SK-MEL-5 (cell line): ENCODE measurements around the gene ZNF532. TPM values are rescaled to one million over a fixed set of nuclear protein-coding genes. Genes with fewer than 3 reads are reported as not detected.
"Not testable (repeated sequence)": the region's sequence is repeated elsewhere in the genome, so short reads cannot be mapped to it uniquely, and the experiment has no call there.

Experiments used
- DNase-seq: peaks from one replicate; pipeline ENCODE4 v3.0.0-alpha.2; 2016; ENCODE audit warnings: low read depth, low spot score
- in situ Hi-C: cut with HindIII; loops from 2 replicates; pipeline ENCODE4 v1.10.0; 2016; ENCODE audit warnings: low sequenced_read_pairs, high pct_unique_total_duplicates, low pct_unique_long_range_greater_than_20kb
- total RNA-seq: library from RNA; depleted of rRNA; stranded (reverse); fragments of >200 nt; shearing (Covaris generic); gene quantifications from 2 replicates; pipeline ENCODE4 v1.2.3, GENCODE V29; 2014

The ZNF532 gene
- total RNA-seq, 1 experiment from 2014 or later: 7.3 TPM

- in situ Hi-C loops: no loop called here
- DNase-seq: no peak
Observed at GRCh38 chr18:58845928-58846724, 18.6 kb upstream of the ZNF532 start.

DNA sequence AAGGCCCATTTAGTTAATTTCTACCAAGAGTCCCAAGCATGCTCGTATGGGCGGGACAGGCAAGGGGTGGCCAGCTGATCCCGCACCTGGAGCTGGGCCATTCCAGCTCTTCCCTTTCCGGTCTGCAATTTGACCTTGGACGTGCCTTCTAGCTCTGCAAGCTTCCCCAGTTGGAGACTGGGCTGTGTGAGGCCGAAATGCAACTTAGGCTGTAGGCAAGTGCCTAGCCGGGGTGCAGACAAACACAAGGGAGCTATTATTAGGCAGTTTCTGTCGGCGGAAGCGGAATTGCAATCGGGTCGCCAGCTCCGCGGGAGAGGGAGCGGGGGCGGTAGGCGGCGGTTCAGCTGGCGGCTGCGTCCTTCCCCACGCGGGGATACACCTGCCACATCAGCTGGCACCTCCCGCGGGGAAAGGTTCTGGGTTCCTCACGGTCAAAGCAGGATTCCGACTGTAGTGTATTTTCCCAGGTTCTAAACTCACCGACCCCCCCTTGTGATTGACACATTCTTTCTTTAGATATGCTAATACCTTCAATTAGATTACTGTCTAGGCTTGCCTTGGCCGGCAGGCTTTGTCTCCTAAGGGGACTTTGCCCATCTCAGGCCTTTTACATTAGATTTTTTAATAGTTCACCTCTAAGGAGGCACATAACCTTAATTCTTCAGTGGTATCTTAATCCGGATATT is 17.1 kb upstream of the ZNF532 start:
- in situ Hi-C loops: no loop called here
- no peak for DNase-seq

- in situ Hi-C loops: no loop called here
- no peak for DNase-seq
Observed at GRCh38 chr18:58848685-58849084, 16.0 kb upstream of the ZNF532 start.

- DNase-seq: no peak
- in situ Hi-C loops: no loop called here
Observed at GRCh38 chr18:58850786-58851469, 13.7 kb upstream of the ZNF532 start.

- in situ Hi-C loops: no loop called here
- DNase-seq: no peak
Observed at GRCh38 chr18:58851856-58852255, 12.8 kb upstream of the ZNF532 start.

GRCh38 chr18:58852629-58853028 is 12.0 kb upstream of the ZNF532 start:
- no peak for DNase-seq
- in situ Hi-C loops: no loop called here

DNA sequence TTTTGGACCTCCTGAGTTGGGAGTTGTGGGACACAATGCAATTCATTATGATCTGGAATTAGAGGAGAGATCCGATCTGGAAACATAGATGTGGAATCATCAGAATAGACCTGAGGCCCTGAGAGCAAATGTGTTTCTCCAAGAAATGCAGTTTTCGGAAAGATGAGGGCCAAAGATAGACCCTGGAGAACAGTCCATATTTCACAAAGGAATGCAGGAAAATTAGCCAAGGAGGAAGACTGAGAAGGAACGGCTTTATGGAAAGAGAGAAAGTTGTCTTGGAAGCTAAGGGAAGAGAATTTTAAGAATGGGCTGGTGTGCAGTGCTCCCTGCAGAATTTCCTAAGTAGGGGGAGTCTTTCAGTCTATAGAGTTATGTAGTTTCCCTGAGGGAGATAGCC is 11.1 kb upstream of the ZNF532 start:
- DNase-seq: no peak

GRCh38 chr18:58855521-58855920 is 9.2 kb upstream of the ZNF532 start:
- DNase-seq, in situ Hi-C loops: not testable (repeated sequence)

More for the DNA sequence above, 11.1 kb upstream of the ZNF532 start:
- in situ Hi-C loops: no loop called here

DNA sequence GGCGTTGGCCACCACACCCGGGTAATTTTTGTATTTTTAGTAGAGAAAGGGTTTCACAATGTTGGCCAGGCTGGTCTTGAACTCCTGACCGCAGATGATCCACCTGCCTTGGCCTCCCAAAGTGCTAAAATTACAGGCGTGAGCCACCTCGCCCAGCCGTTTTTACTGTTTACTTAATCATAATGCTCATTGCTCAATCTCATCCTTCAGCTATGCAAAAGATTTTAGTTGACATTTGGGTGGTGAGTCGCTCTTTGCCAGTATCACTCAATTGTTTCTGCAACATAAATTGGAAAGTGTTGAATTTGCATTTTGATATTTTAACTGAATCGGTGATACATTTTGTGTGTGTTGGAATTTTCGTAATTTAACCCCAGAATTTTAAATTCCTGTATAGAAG is 7.8 kb upstream of the ZNF532 start:
- DNase-seq: no peak
- in situ Hi-C loops: no loop called here

GRCh38 chr18:58858591-58859468 is 5.8 kb upstream of the ZNF532 start:
- DNase-seq: no peak
- in situ Hi-C loops: no loop called here

DNA sequence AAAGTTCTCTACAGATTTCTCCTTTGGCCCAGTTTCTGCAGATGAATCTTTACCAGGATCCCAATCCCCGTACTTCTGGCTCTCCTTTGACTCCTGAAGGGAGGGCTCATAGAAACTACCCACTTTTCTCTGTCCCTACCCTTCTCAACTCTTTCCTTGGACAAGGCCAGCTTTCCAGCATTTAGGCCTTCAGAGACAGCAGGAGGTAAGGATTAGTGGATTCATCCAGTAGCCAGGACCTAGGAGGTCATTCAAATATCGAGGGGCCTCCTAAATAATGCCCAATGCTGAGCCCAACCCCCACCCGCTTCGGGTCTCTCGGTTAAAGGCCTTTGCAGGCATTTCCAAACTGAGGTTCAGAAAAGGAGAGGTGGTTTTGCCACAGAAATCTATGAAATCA is 4.8 kb upstream of the ZNF532 start:
- in situ Hi-C loops: no loop called here
- no peak for DNase-seq

DNA sequence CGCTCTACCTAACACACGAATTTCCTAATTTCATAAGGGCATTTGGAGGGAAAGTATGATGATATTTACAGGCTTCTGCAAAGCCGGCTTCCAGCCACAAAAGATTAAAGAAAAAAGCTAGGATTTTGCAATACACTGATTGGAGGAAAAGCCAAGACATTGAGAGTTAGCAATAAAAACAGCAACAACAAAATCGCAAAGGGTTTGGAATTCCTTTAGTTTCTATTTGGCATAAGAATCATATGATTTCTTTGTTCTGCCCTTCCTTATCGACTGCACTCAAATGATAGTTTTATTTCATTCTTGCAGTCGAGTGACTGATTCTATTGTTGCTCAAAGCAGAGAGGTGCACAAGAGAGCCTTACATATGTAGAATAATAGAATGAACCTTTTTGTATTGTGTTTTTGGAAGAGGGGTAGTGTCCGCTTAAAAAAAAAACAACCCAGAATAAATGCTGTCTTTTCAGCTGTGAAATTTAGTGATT is 3.9 kb upstream of the ZNF532 start:
- peak; percentile 39 for DNase-seq
- in situ Hi-C loops: no loop called here

DNA sequence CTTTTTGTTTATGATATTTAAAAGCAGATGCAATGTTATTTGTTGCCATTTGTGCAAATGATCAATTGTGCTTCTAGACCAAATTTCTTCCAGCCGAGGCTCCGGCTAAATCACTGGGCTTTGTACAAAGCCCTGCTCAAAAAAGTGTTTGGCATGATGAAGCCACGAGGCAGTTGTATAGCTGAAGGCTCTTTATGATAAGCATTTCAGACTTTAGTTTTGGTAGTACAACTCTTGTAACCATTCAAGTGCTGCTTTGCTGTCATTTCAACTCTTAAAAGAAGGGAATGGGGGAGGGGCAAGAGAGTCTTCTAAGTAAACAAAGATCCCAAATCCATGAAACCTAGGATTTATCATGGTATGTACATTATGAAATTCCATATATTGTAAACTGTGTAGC is 3.3 kb upstream of the ZNF532 start:
- no peak for DNase-seq
- in situ Hi-C loops: no loop called here

- in situ Hi-C loops: no loop called here
- DNase-seq: no peak
Observed at GRCh38 chr18:58861861-58862301, 2.8 kb upstream of the ZNF532 start.

DNA sequence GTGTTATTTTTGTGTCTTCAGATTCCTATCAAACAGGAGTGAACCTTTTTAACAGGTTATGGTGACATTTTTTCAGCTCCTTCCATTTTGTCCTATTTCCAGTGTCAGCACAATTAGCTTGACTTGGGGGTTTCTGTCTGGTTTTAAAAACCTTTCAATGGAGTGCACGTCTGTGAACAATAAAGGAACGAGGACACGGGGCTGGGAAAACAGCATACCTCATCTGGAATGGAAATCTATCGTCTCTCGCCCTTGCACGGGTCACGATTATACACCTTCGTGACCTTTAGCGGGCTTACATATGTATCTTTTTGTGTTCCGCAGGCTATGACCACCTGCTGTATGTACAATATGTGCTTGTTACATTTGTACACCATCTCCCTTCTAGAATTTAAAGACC is 2.3 kb upstream of the ZNF532 start:
- in situ Hi-C loops: no loop called here
- DNase-seq: no peak

DNA sequence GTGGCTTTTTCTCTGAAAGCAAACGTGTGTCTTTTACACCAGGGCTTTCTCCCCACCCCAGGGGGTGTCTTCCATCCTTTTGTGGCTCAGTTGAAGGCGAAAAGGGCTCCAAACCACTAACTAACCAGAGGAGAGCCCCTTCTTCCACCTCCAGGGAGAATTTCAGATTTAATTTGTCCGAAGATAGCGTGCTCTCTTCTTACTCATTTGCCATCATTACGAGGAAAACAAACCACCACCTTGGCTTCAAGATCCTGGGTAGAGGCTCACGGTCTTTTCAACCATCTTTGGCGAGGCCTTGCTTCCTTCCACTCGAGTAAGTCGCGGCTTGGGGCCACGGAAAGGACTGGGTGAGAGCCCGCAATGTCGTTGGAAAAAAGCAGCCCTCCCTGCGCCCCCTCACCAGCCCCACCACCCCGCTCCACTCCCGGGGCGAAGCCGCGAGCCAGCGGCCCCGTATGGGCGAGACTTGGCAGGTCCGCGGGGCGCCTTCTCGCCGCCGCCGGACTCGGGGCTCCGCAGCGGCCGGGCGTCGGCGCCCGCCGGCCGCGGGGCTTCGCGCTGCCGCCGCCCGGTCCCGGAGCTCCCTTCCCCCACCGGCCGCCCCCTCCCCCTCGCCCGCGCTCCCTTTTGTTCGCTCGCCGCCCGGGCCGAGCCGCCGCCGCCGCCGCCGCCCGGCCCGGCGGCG is 1.7 kb upstream of the ZNF532 start:
- DNase-seq: no peak
- in situ Hi-C loops: no loop called here

DNA sequence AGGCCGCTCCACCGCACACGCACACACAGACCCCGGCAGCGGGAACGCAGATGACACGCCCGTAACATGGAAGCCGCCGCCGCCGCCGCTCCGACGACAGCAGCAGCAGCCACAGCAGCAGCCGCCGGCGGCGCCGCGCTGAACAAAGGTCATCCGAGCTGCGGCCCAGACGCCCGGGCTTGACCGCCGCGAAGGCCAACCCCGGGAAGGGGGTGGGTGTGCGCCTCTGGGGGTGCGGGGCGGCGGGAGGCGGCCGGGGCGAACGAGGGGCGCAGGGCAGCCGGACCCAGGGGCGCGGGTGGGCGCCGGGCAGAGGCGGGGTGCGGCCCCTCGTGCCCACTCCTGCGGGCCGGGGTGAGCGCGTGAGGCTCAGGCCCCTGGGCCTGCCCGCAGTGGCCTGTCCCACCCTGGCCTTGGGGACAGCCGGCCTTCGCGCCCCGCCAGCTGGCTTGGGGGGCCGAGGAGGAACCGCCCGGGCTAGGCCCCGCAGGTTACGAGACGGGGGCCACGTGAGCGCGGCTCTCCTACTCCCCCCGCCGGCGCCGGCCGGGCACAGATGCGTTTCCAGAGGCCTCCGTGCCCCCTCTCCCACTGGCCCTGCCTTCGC is 1.0 kb upstream of the ZNF532 start:
- no peak for DNase-seq
- in situ Hi-C loops: no loop called here
